Esophagus squamous epithelium (tissue), 5 donors: ENCODE data around the gene TMCO6. TPM values are rescaled to one million over a fixed set of nuclear protein-coding genes. Genes with fewer than 3 reads are reported as not detected.
"Not testable (repeated sequence)": the region's sequence is repeated elsewhere in the genome, so short reads cannot be mapped to it uniquely, and the experiment has no call there.

ENCODE experiments used
- DNase-seq: peaks from one replicate; lab custom pipeline; 2025; lab: John Stamatoyannopoulos, UW
- H3K27ac ChIP-seq, 4 donors: fragments of 200-600 bp; sonication (generic); one replicate each; pipeline ENCODE4 v1.5.1; 2016 to 2019; ENCODE audit warnings: mild to moderate bottlenecking in 1 of 4
- H3K27me3 ChIP-seq, 4 donors: fragments of 200-600 bp; sonication (generic); 1 replicate in 3 of 4; 2 replicates in 1 of 4; pipeline versions ENCODE4 v1.5.1 to v1.6.0; 2017 to 2021; ENCODE audit warnings: antibody characterized with exemption in 1 of 4
- H3K36me3 ChIP-seq, 3 donors: fragments of 200-600 bp; sonication (generic); one replicate each; pipeline ENCODE4 v1.5.1; 2016 to 2019
- H3K4me1 ChIP-seq, 3 donors: fragments of 200-600 bp; sonication (generic); one replicate each; pipeline ENCODE4 v1.5.1; 2017 to 2019
- H3K4me3 ChIP-seq, 4 donors: fragments of 200-600 bp; sonication (generic); 1 replicate in 3 of 4; 2 replicates in 1 of 4; pipeline ENCODE4 v1.5.1; 2016 to 2019; ENCODE audit warnings: mild to moderate bottlenecking in 2 of 4, moderate library complexity in 1 of 4
- H3K9me3 ChIP-seq, 3 donors: fragments of 200-600 bp; sonication (generic); one replicate each; pipeline ENCODE4 v1.5.1; 2016 to 2019
- POLR2A ChIP-seq, 4 donors: fragments of 450-650 bp; IDR thresholded peaks; one replicate each; pipeline ENCODE4 v1.6.1; 2017; ENCODE audit warnings: antibody characterized with exemption in 4 of 4, mild to moderate bottlenecking in 4 of 4, moderate library complexity in 3 of 4
- WGBS, 2 donors: methylation state at CpG; one replicate each; pipeline ENCODE4 v1.1.5; 2018; 5-methylcytosine and 5-hydroxymethylcytosine counted together
- intact Hi-C: fragments of 100-400 bp; cut with DNase I; formaldehyde crosslinking; loops from one replicate; pipeline ENCODE4 v1.15.0; 2022
- total RNA-seq, 4 donors: library from RNA; depleted of rRNA; stranded (reverse); fragments of >200 nt; gene quantifications; one replicate each; pipeline ENCODE4 v1.1.0, GENCODE V29; 2016
- TF ChIP-seq, protein P1 (sequence below), 6 experiments: fragments of 450-650 bp in 4 of 6; fragments of 200-600 bp in 2 of 6; sonication (generic) in 2 of 6; IDR thresholded peaks; one replicate each; pipeline ENCODE4 v1.5.1; 2016 to 2019; ENCODE audit warnings: antibody characterized with exemption in 6 of 6, mild to moderate bottlenecking in 4 of 6, moderate library complexity in 4 of 6
- donor health status: DM: yes; HTN: yes; CAD: no.

TMCO6 gene
- total RNA-seq: 10 to 100 TPM; 18.4 to 46.7 (median 28.2) TPM

DNA sequence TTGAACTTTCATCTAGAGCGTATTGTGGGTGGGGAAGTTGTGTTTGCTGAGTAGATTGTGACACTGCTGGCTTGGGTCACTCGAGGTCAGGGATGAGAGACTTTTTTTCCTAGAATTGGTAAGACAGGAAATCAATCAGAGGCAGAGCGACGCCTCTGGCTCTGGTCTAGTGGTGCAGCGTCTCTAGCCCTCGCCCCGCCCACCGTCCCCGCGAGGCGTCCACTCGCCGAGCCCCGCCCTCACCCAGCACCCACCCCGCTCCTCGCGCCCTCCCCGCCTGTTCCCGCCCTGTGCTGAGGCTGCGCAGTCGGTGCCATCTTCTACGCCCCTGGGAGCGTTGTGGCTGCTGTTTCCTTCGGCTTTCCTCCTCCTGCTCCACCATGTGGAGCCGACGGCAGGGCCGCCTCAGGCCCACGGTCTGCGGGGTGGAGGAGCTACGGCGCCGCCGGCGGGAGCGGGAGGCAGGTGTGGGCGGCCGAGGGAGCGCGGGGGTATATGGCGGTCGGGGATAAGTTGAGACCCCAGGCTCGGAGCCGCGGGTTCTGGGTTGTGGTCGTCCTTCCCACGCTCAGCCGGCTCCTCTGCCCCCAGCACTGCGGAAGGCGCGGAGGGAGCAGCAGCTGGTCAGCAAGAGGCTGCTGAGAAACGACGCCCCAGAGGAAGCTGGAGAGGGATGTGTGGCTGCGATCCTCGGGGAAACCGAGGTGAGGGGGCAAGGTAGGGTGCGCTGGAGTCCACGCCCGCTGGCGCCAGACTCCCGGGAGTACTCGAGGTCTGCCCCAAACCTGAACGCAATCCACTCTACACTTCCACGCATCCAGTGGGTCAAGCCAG, at the start of gene TMCO6:
Gene TMCO6 (plus strand): TSS at position 304 of the 834 bp plus-strand sequence. CDS start 77 bp downstream, at position 381.
- intact Hi-C loops: loop anchor here (10.0 kb wide), 1 partner anchor 265 kb away; no protein-coding TSS in a partner anchor
- peaks cover 0 to 29% (median 10%) of the 10 kb centered on the region in 3 donors for H3K36me3 ChIP-seq
- H3K9me3 ChIP-seq: no peaks in the 10 kb centered on the region
- peaks cover 11 to 50% (median 12%) of the 10 kb centered on the region in 3 donors for H3K4me1 ChIP-seq
- H3K27ac ChIP-seq: peak within 1 kb of the TSS; percentile 93 to 96 (median 95)
- no peaks in the 10 kb centered on the region for H3K27me3 ChIP-seq
- DNase-seq: peak; percentile 90
- H3K4me3 ChIP-seq: peak within 1 kb of the TSS; percentile 76 to 89 (median 85)
- 0 to 2% methylated on average over 21 of the region's 63 CpGs for WGBS, 2 donors
- peak in 3 of 4 donors; percentile 23 to 80 (median 40) for TF ChIP-seq POLR2A (IDR thresholded peaks at IDR 0.05)
- TF ChIP-seq, protein P1, sequence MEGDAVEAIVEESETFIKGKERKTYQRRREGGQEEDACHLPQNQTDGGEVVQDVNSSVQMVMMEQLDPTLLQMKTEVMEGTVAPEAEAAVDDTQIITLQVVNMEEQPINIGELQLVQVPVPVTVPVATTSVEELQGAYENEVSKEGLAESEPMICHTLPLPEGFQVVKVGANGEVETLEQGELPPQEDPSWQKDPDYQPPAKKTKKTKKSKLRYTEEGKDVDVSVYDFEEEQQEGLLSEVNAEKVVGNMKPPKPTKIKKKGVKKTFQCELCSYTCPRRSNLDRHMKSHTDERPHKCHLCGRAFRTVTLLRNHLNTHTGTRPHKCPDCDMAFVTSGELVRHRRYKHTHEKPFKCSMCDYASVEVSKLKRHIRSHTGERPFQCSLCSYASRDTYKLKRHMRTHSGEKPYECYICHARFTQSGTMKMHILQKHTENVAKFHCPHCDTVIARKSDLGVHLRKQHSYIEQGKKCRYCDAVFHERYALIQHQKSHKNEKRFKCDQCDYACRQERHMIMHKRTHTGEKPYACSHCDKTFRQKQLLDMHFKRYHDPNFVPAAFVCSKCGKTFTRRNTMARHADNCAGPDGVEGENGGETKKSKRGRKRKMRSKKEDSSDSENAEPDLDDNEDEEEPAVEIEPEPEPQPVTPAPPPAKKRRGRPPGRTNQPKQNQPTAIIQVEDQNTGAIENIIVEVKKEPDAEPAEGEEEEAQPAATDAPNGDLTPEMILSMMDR (IDR thresholded peaks at IDR 0.05): peak; percentile 35 to 67 (median 50)

- TF ChIP-seq, protein P1 (IDR thresholded peaks at IDR 0.05): no peak
- no peak for TF ChIP-seq POLR2A (IDR thresholded peaks at IDR 0.05)
- Histone ChIP-seq H3K36me3 (no peaks in the 10 kb centered on the region), H3K9me3 (no peaks in the 10 kb centered on the region), H3K4me3 (no peak overlapping the region), H3K27me3 (no peaks in the 10 kb centered on the region), H3K27ac (no peak overlapping the region), H3K4me1 (peaks cover 0 to 33% (median 6%) of the 10 kb centered on the region in 3 donors)
- intact Hi-C loops: no loop called here
- 68 to 70% methylated on average over 4 to 5 of the region's 7 CpGs for WGBS, 2 donors
- no peak for DNase-seq
Measured at GRCh38 chr5:140590861-140591260, 48.4 kb upstream of the TMCO6 start.

DNA sequence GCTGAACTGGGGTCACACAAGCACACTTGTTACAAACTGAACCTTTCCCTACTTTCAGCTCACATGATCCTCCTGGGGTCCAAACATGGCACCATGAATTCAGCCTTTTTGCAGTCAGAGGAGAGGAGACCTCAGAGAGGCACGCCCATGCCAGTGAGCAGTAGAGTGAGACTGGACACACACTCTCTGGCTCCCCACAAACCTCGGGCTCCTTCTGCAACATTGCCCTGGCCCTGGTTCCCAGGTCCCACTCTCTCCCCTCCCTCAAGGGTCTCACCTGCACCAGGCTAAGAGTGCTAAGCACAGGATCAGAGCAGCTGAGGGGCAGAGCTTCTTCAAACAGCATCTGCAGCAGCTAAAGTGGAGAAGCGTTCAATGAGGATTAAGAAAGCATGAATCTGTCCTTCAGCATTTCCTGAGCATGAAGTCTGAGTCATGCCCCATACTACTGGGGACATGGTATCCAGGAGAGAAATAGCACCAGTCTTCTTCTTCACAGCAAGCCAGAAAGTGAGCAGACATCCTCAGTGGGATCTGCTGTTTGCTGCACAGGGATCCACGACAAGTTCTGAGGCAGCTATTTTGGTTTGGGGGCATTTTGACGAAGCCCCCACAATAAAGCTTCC, 47.4 kb upstream of the TMCO6 start:
- H3K4me1 ChIP-seq: peaks cover 0 to 41% (median 6%) of the 10 kb centered on the region in 3 donors
- no peaks in the 10 kb centered on the region for H3K27me3 ChIP-seq
- H3K27ac ChIP-seq: peak overlapping the region in 2 of 4 donors; percentile 19 to 66
- intact Hi-C loops: no loop called here
- TF ChIP-seq, protein P1 (IDR thresholded peaks at IDR 0.05): no peak
- TF ChIP-seq POLR2A (IDR thresholded peaks at IDR 0.05): peak in 1 of 4 donors; percentile 12
- 43 to 73% methylated on average over 3 of the region's 5 CpGs for WGBS, 2 donors
- peak overlapping the region in 1 of 4 donors; percentile 18 for H3K4me3 ChIP-seq
- DNase-seq: no peak
- no peaks in the 10 kb centered on the region for H3K36me3 ChIP-seq
- no peaks in the 10 kb centered on the region for H3K9me3 ChIP-seq

DNA sequence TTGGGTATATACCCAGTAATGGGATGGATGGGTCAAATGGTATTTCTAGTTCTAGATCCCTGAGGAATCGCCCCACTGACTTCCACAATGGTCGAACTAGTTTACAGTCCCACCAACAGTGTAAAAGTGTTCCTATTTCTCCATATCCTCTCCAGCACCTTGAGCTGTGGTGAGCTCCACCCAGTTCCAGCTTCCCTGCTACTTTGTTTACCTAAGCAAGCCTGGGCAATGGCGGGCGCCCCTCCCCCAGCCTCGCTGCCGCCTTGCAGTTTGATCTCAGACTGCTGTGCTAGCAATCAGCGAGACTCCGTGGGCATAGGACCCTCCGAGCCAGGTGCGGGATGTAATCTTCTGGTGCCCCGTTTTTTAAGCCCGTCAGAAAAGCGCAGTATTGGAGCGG, 46.2 kb upstream of the TMCO6 start:
- H3K9me3 ChIP-seq, H3K27me3 ChIP-seq, DNase-seq, intact Hi-C loops, H3K36me3 ChIP-seq: not testable (repeated sequence)
- no CpG with 5 or more reads among the region's 14 CpGs for WGBS, 2 donors
- Histone ChIP-seq H3K27ac (peak overlapping the region in 2 of 4 donors; percentile 46 to 55), H3K4me3 (peak overlapping the region in 1 of 4 donors; percentile 16), H3K4me1 (peaks cover 0 to 41% (median 6%) of the 10 kb centered on the region in 3 donors)

GRCh38 chr5:140594169-140594568, 45.1 kb upstream of the TMCO6 start:
- no peaks in the 10 kb centered on the region for H3K36me3 ChIP-seq
- TF ChIP-seq, protein P1 (IDR thresholded peaks at IDR 0.05): no peak
- no peak for TF ChIP-seq POLR2A (IDR thresholded peaks at IDR 0.05)
- intact Hi-C loops: no loop called here
- no peak for DNase-seq
- peaks cover 0 to 37% (median 6%) of the 10 kb centered on the region in 3 donors for H3K4me1 ChIP-seq
- no peaks in the 10 kb centered on the region for H3K27me3 ChIP-seq
- no peak overlapping the region for H3K4me3 ChIP-seq
- WGBS, 2 donors: 100% methylated on average over 1 of the region's 6 CpGs; no CpG with 5 or more reads in 1 of the 2 donors
- peak overlapping the region in 3 of 4 donors; percentile 24 to 75 (median 55) for H3K27ac ChIP-seq
- H3K9me3 ChIP-seq: no peaks in the 10 kb centered on the region
